ENCODE measurements around the gene PPP5C.

DNA sequence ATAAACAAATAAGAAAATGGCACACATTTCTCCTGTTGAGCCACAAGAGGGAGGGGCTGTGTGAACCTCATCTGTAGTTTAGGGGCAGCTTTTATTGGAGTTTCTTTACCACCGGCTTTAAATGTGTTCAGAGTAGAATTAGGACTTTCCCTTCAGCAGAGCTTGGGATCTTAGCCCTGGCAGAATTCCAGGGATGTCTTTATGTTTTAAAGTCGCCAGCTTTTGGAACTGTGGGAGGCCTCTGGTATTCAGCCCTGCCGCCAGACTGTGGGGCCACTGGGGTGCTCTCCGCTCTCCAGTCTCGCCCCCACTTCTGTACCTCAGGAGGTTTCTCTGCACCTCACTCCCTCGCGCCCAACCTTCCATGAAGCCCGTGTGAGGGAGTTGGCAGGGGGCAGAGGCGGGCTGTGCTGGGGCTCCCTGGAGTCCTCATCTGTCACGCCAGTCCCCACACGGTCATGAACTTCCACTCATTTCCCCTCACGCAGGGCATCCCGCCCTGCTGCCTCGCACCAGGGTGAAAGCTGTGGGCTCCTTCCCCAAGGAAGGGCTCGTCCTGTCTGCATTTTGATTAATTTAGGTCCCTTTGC is 35.0 kb downstream of the PPP5C start:
- TF ChIP-seq, protein P1, sequence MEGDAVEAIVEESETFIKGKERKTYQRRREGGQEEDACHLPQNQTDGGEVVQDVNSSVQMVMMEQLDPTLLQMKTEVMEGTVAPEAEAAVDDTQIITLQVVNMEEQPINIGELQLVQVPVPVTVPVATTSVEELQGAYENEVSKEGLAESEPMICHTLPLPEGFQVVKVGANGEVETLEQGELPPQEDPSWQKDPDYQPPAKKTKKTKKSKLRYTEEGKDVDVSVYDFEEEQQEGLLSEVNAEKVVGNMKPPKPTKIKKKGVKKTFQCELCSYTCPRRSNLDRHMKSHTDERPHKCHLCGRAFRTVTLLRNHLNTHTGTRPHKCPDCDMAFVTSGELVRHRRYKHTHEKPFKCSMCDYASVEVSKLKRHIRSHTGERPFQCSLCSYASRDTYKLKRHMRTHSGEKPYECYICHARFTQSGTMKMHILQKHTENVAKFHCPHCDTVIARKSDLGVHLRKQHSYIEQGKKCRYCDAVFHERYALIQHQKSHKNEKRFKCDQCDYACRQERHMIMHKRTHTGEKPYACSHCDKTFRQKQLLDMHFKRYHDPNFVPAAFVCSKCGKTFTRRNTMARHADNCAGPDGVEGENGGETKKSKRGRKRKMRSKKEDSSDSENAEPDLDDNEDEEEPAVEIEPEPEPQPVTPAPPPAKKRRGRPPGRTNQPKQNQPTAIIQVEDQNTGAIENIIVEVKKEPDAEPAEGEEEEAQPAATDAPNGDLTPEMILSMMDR (IDR thresholded peaks at IDR 0.05; ENCODE audit: insufficient read depth, low read depth, low read length) = no peak
- no peak for TF ChIP-seq EZH2 (IDR thresholded peaks at IDR 0.05; ENCODE audit: insufficient read depth, low read length)
